GM23338 (cell line): ENCODE measurements around the gene SCAPER. TPM values are rescaled to one million over a fixed set of nuclear protein-coding genes. Genes with fewer than 3 reads are reported as not detected.

ENCODE experiments used
- ATAC-seq: fragments of 200-7000 bp; cut with Tn5 transposase; 3 replicates; pipeline ENCODE4 v1.9.1; 2020
- DNase-seq: peaks from one replicate; pipeline ENCODE4 v3.0.0-alpha.2; 2015; ENCODE audit warnings: low spot score
- H2AFZ ChIP-seq: fragments of 200-600 bp; sonication (generic); 2 replicates; pipeline ENCODE4 v1.8.0; 2016; ENCODE audit warnings: antibody characterized with exemption, mild to moderate bottlenecking, moderate library complexity
- H3F3A ChIP-seq: fragments of 200-600 bp; sonication (generic); replicated peaks from 2 replicates; pipeline ENCODE4 v1.8.0; 2017; ENCODE audit warnings: antibody characterized with exemption, mixed run types, low read depth
- H3K27ac ChIP-seq: fragments of 200-600 bp; sonication (generic); 2 replicates; pipeline ENCODE4 v1.6.1; 2016; ENCODE audit warnings: low read depth
- H3K27me3 ChIP-seq: fragments of 200-600 bp; sonication (generic); 2 replicates; pipeline ENCODE4 v1.8.0; 2016; ENCODE audit warnings: mild to moderate bottlenecking, mixed run types, moderate library complexity; ENCODE audit not compliant: insufficient read depth
- H3K36me3 ChIP-seq: fragments of 200-600 bp; sonication (generic); 2 replicates; pipeline ENCODE4 v1.8.0; 2016; ENCODE audit warnings: mild to moderate bottlenecking; ENCODE audit not compliant: insufficient read depth
- H3K4me1 ChIP-seq: fragments of 200-600 bp; sonication (generic); 2 replicates; pipeline ENCODE4 v1.8.0; 2016; ENCODE audit warnings: mild to moderate bottlenecking, moderate library complexity; ENCODE audit not compliant: insufficient read depth
- H3K4me2 ChIP-seq: fragments of 200-600 bp; sonication (generic); 2 replicates; pipeline ENCODE4 v1.7.1; 2017; ENCODE audit warnings: mixed run types
- H3K4me3 ChIP-seq: fragments of 200-600 bp; sonication (generic); 2 replicates; pipeline ENCODE4 v1.6.1; 2016; ENCODE audit warnings: mixed run types
- H3K79me2 ChIP-seq: fragments of 200-600 bp; sonication (generic); replicated peaks from 2 replicates; pipeline ENCODE4 v1.8.0; 2017; ENCODE audit warnings: mild to moderate bottlenecking; ENCODE audit not compliant: insufficient read depth
- H3K9me2 ChIP-seq: fragments of 200-600 bp; sonication (generic); 2 replicates; pipeline ENCODE4 v1.8.0; 2017; ENCODE audit not compliant: insufficient read depth
- H4K20me1 ChIP-seq: fragments of 200-600 bp; sonication (generic); replicated peaks from 2 replicates; pipeline ENCODE4 v1.8.0; 2017; ENCODE audit warnings: mild to moderate bottlenecking; ENCODE audit not compliant: insufficient read depth
- H3K27ac Mint-ChIP-seq: 2 replicates; pipeline ENCODE4 v1.8.0; 2020; ENCODE audit warnings: inconsistent platforms, mild to moderate bottlenecking, moderate library complexity, mixed read lengths
- H3K27me3 Mint-ChIP-seq: 3 replicates; pipeline ENCODE4 v1.8.0; 2022; ENCODE audit warnings: low read depth, mild to moderate bottlenecking, moderate library complexity, mixed read lengths, inconsistent platforms; ENCODE audit not compliant: insufficient read depth, poor library complexity
- H3K36me3 Mint-ChIP-seq: 3 replicates; pipeline ENCODE4 v1.8.0; 2021; ENCODE audit warnings: low read depth, mild to moderate bottlenecking, inconsistent platforms, moderate library complexity, mixed read lengths
- H3K4me1 Mint-ChIP-seq: 3 replicates; pipeline ENCODE4 v1.8.0; 2020; ENCODE audit warnings: mild to moderate bottlenecking, inconsistent platforms, mixed read lengths
- H3K4me3 Mint-ChIP-seq: 3 replicates; pipeline ENCODE4 v1.8.0; 2021; ENCODE audit warnings: moderate library complexity, mild to moderate bottlenecking, inconsistent platforms, mixed read lengths
- H3K9me3 Mint-ChIP-seq: 3 replicates; pipeline ENCODE4 v1.8.0; 2020; ENCODE audit warnings: moderate library complexity, mild to moderate bottlenecking, inconsistent platforms, mixed read lengths
- CREB1 ChIP-seq: fragments of 250-450 bp; sonication (Bioruptor Pico); IDR thresholded peaks from 2 replicates; pipeline ENCODE4 v1.5.0; 2020; ENCODE audit warnings: low read depth, mild to moderate bottlenecking, moderate library complexity
- EZH2 ChIP-seq: fragments of 200-600 bp; sonication (generic); IDR thresholded peaks from one replicate; pipeline ENCODE4 v1.8.0; 2017; ENCODE audit warnings: antibody characterized with exemption, mild to moderate bottlenecking, low read depth; ENCODE audit not compliant: unreplicated experiment
- EZH2phosphoT487 ChIP-seq: fragments of 200-600 bp; sonication (generic); IDR thresholded peaks from one replicate; pipeline ENCODE4 v1.8.1; 2018; ENCODE audit warnings: antibody characterized with exemption; ENCODE audit not compliant: unreplicated experiment
- JUNB ChIP-seq: IDR thresholded peaks from one replicate; pipeline ENCODE4 v1.6.1; 2016; ENCODE audit warnings: antibody characterized with exemption; ENCODE audit not compliant: unreplicated experiment
- NANOG ChIP-seq: IDR thresholded peaks from 2 replicates; pipeline ENCODE4 v1.6.1; 2016; ENCODE audit warnings: antibody characterized with exemption, borderline replicate concordance
- POLR2AphosphoS5 ChIP-seq: IDR thresholded peaks from 2 replicates; pipeline ENCODE4 v1.6.1; 2016; ENCODE audit warnings: antibody characterized with exemption, low read depth
- STAT1 ChIP-seq: IDR thresholded peaks from one replicate; pipeline ENCODE4 v1.6.1; 2016; ENCODE audit warnings: antibody characterized with exemption; ENCODE audit not compliant: unreplicated experiment
- ZNF114 ChIP-seq: fragments of 250-450 bp; sonication (Bioruptor Pico); IDR thresholded peaks from 2 replicates; pipeline ENCODE4 v1.5.0; 2020; ENCODE audit warnings: mild to moderate bottlenecking, moderate library complexity
- ZNF331 ChIP-seq: fragments of 250-450 bp; sonication (Bioruptor Pico); IDR thresholded peaks from 2 replicates; pipeline ENCODE4 v1.5.0; 2020; ENCODE audit warnings: low read depth, mild to moderate bottlenecking, moderate library complexity
- polyA plus RNA-seq: library from polyadenylated mRNA; unstranded; fragments of >200 nt; fragmentation: Nextera tagmentation; extraction: Ambion mirVana; gene quantifications from 2 replicates; pipeline ENCODE4 v1.2.1, GENCODE V29; 2016
- total RNA-seq: library from RNA; depleted of rRNA; stranded (reverse); fragments of >200 nt; shearing (Covaris generic); gene quantifications from 2 replicates; pipeline ENCODE4 v1.2.3, GENCODE V29; 2014
- TF ChIP-seq, protein P1 (sequence below), 2 experiments: fragments of 200-600 bp in 1 of 2; sonication (generic) in 1 of 2; conservative IDR thresholded peaks; 2 replicates each; pipeline versions ENCODE4 v1.5.1 to v1.6.1; 2016 to 2017; ENCODE audit warnings: antibody characterized with exemption in 2 of 2, low read depth in 2 of 2, mild to moderate bottlenecking in 2 of 2, moderate library complexity in 1 of 2
- TF ChIP-seq, protein P2 (sequence below): IDR thresholded peaks from 2 replicates; pipeline ENCODE4 v1.6.1; 2016; ENCODE audit warnings: antibody characterized with exemption
- TF ChIP-seq, protein P3 (sequence below): fragments of 250-450 bp; sonication (Bioruptor Pico); IDR thresholded peaks from 2 replicates; pipeline ENCODE4 v1.5.0; 2020; ENCODE audit warnings: mild to moderate bottlenecking, moderate library complexity
- TF ChIP-seq, protein P4 (sequence below): IDR thresholded peaks from one replicate; pipeline ENCODE4 v1.6.1; 2018; ENCODE audit warnings: antibody characterized with exemption; ENCODE audit not compliant: unreplicated experiment

SCAPER gene
- total and polyA plus RNA-seq, 2 experiments from 2014 or later = 9.1 to 17.6 TPM

DNA sequence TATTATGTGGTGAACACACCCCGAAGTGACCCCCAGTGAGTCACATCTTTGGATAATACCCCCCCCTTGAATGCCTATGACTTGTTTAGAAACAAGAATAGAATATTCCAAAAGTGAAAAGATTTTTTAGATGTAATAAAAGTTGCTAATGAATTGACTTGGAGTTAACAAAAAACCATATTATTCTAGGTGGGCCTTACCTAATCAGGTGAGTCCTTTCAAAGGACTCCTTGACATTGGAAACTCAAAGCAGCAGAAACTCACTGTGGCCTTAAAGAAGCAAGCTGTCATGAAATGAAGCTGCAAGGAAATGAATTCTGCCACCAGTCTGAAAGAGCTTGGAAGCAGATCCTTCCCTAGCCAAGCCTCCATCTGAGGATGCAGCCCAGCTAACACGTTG, 579.4 kb downstream of the SCAPER start:
- H3K27me3 Mint-ChIP-seq = peaks cover 3% of the 10 kb centered on the region
- H3K4me1 ChIP-seq = no peaks in the 10 kb centered on the region
- no peaks in the 10 kb centered on the region for H3K79me2 ChIP-seq
- H2AFZ ChIP-seq = no peak overlapping the region
- DNase-seq = no peak
- no peaks in the 10 kb centered on the region for H3F3A ChIP-seq
- H3K4me3 Mint-ChIP-seq = no peak overlapping the region
- H3K27ac Mint-ChIP-seq = no peak overlapping the region
- H3K4me3 ChIP-seq = no peak overlapping the region
- no peak for TF ChIP-seq JUNB
- TF ChIP-seq, protein P1, sequence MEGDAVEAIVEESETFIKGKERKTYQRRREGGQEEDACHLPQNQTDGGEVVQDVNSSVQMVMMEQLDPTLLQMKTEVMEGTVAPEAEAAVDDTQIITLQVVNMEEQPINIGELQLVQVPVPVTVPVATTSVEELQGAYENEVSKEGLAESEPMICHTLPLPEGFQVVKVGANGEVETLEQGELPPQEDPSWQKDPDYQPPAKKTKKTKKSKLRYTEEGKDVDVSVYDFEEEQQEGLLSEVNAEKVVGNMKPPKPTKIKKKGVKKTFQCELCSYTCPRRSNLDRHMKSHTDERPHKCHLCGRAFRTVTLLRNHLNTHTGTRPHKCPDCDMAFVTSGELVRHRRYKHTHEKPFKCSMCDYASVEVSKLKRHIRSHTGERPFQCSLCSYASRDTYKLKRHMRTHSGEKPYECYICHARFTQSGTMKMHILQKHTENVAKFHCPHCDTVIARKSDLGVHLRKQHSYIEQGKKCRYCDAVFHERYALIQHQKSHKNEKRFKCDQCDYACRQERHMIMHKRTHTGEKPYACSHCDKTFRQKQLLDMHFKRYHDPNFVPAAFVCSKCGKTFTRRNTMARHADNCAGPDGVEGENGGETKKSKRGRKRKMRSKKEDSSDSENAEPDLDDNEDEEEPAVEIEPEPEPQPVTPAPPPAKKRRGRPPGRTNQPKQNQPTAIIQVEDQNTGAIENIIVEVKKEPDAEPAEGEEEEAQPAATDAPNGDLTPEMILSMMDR (conservative IDR thresholded peaks at IDR 0.05; ENCODE audit: low read depth in 2 of 2) = no peak
- no peak for TF ChIP-seq EZH2phosphoT487
- TF ChIP-seq, protein P2, sequence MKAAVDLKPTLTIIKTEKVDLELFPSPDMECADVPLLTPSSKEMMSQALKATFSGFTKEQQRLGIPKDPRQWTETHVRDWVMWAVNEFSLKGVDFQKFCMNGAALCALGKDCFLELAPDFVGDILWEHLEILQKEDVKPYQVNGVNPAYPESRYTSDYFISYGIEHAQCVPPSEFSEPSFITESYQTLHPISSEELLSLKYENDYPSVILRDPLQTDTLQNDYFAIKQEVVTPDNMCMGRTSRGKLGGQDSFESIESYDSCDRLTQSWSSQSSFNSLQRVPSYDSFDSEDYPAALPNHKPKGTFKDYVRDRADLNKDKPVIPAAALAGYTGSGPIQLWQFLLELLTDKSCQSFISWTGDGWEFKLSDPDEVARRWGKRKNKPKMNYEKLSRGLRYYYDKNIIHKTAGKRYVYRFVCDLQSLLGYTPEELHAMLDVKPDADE = no peak
- TF ChIP-seq, protein P3, sequence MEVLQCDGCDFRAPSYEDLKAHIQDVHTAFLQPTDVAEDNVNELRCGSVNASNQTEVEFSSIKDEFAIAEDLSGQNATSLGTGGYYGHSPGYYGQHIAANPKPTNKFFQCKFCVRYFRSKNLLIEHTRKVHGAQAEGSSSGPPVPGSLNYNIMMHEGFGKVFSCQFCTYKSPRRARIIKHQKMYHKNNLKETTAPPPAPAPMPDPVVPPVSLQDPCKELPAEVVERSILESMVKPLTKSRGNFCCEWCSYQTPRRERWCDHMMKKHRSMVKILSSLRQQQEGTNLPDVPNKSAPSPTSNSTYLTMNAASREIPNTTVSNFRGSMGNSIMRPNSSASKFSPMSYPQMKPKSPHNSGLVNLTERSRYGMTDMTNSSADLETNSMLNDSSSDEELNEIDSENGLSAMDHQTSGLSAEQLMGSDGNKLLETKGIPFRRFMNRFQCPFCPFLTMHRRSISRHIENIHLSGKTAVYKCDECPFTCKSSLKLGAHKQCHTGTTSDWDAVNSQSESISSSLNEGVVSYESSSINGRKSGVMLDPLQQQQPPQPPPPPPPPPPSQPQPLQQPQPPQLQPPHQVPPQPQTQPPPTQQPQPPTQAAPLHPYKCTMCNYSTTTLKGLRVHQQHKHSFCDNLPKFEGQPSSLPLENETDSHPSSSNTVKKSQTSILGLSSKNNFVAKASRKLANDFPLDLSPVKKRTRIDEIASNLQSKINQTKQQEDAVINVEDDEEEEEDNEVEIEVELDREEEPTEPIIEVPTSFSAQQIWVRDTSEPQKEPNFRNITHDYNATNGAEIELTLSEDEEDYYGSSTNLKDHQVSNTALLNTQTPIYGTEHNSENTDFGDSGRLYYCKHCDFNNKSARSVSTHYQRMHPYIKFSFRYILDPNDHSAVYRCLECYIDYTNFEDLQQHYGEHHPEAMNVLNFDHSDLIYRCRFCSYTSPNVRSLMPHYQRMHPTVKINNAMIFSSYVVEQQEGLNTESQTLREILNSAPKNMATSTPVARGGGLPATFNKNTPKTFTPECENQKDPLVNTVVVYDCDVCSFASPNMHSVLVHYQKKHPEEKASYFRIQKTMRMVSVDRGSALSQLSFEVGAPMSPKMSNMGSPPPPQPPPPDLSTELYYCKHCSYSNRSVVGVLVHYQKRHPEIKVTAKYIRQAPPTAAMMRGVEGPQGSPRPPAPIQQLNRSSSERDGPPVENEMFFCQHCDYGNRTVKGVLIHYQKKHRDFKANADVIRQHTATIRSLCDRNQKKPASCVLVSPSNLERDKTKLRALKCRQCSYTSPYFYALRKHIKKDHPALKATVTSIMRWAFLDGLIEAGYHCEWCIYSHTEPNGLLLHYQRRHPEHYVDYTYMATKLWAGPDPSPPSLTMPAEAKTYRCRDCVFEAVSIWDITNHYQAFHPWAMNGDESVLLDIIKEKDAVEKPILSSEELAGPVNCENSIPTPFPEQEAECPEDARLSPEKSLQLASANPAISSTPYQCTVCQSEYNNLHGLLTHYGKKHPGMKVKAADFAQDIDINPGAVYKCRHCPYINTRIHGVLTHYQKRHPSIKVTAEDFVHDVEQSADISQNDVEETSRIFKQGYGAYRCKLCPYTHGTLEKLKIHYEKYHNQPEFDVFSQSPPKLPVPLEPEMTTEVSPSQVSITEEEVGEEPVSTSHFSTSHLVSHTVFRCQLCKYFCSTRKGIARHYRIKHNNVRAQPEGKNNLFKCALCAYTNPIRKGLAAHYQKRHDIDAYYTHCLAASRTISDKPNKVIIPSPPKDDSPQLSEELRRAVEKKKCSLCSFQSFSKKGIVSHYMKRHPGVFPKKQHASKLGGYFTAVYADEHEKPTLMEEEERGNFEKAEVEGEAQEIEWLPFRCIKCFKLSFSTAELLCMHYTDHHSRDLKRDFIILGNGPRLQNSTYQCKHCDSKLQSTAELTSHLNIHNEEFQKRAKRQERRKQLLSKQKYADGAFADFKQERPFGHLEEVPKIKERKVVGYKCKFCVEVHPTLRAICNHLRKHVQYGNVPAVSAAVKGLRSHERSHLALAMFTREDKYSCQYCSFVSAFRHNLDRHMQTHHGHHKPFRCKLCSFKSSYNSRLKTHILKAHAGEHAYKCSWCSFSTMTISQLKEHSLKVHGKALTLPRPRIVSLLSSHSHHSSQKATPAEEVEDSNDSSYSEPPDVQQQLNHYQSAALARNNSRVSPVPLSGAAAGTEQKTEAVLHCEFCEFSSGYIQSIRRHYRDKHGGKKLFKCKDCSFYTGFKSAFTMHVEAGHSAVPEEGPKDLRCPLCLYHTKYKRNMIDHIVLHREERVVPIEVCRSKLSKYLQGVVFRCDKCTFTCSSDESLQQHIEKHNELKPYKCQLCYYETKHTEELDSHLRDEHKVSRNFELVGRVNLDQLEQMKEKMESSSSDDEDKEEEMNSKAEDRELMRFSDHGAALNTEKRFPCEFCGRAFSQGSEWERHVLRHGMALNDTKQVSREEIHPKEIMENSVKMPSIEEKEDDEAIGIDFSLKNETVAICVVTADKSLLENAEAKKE (CRISPR knock-in tag) = no peak
- TF ChIP-seq, protein P4, sequence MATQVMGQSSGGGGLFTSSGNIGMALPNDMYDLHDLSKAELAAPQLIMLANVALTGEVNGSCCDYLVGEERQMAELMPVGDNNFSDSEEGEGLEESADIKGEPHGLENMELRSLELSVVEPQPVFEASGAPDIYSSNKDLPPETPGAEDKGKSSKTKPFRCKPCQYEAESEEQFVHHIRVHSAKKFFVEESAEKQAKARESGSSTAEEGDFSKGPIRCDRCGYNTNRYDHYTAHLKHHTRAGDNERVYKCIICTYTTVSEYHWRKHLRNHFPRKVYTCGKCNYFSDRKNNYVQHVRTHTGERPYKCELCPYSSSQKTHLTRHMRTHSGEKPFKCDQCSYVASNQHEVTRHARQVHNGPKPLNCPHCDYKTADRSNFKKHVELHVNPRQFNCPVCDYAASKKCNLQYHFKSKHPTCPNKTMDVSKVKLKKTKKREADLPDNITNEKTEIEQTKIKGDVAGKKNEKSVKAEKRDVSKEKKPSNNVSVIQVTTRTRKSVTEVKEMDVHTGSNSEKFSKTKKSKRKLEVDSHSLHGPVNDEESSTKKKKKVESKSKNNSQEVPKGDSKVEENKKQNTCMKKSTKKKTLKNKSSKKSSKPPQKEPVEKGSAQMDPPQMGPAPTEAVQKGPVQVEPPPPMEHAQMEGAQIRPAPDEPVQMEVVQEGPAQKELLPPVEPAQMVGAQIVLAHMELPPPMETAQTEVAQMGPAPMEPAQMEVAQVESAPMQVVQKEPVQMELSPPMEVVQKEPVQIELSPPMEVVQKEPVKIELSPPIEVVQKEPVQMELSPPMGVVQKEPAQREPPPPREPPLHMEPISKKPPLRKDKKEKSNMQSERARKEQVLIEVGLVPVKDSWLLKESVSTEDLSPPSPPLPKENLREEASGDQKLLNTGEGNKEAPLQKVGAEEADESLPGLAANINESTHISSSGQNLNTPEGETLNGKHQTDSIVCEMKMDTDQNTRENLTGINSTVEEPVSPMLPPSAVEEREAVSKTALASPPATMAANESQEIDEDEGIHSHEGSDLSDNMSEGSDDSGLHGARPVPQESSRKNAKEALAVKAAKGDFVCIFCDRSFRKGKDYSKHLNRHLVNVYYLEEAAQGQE = no peak
- TF ChIP-seq EZH2 = no peak
- no peak for TF ChIP-seq POLR2AphosphoS5
- no peak for TF ChIP-seq NANOG
- TF ChIP-seq ZNF114 (CRISPR knock-in tag) = no peak
- TF ChIP-seq STAT1 = no peak
- TF ChIP-seq ZNF331 (CRISPR knock-in tag) = no peak
- TF ChIP-seq CREB1 (CRISPR knock-in tag) = no peak
- no peaks in the 10 kb centered on the region for H4K20me1 ChIP-seq
- H3K36me3 ChIP-seq = no peaks in the 10 kb centered on the region
- no peak for ATAC-seq
- H3K36me3 Mint-ChIP-seq = no peaks in the 10 kb centered on the region
- H3K27ac ChIP-seq = no peak overlapping the region
- H3K4me2 ChIP-seq = no peak overlapping the region
- peaks cover 10% of the 10 kb centered on the region for H3K4me1 Mint-ChIP-seq
- no peaks in the 10 kb centered on the region for H3K9me2 ChIP-seq
- H3K27me3 ChIP-seq = no peaks in the 10 kb centered on the region
- H3K9me3 Mint-ChIP-seq = no peaks in the 10 kb centered on the region
